Ishikawa (cell line): ENCODE results near the gene CYBA.

ENCODE experiments used
- CEBPB ChIP-seq: IDR thresholded peaks from 2 replicates; pipeline ENCODE4 v1.6.1; 2012
- CREB1 ChIP-seq: IDR thresholded peaks from 2 replicates; pipeline ENCODE4 v1.6.1; 2012; ENCODE audit warnings: low read depth
- EGR1 ChIP-seq: IDR thresholded peaks from 2 replicates; pipeline ENCODE4 v1.6.1; 2012
- EP300 ChIP-seq: IDR thresholded peaks from 2 replicates; pipeline ENCODE4 v1.6.1; 2012; ENCODE audit warnings: borderline replicate concordance
- FOXM1 ChIP-seq: IDR thresholded peaks from 2 replicates; pipeline ENCODE4 v1.6.1; 2012; ENCODE audit warnings: low read depth, borderline replicate concordance
- MAX ChIP-seq: IDR thresholded peaks from 2 replicates; pipeline ENCODE4 v1.6.1; 2012
- NFIC ChIP-seq: IDR thresholded peaks from 2 replicates; pipeline ENCODE4 v1.6.1; 2012
- RAD21 ChIP-seq: IDR thresholded peaks from 2 replicates; pipeline ENCODE4 v1.6.1; 2012; ENCODE audit warnings: low read depth
- REST ChIP-seq: IDR thresholded peaks from 2 replicates; pipeline ENCODE4 v1.6.1; 2012; ENCODE audit warnings: low read depth, mild to moderate bottlenecking
- TAF1 ChIP-seq: IDR thresholded peaks from 2 replicates; pipeline ENCODE4 v1.6.1; 2012; ENCODE audit warnings: low read depth, mild to moderate bottlenecking
- TCF12 ChIP-seq: IDR thresholded peaks from 2 replicates; pipeline ENCODE4 v1.6.1; 2012; ENCODE audit warnings: low read depth
- TEAD4 ChIP-seq: IDR thresholded peaks from 2 replicates; pipeline ENCODE4 v1.6.1; 2012
- USF1 ChIP-seq: IDR thresholded peaks from 2 replicates; pipeline ENCODE4 v1.6.1; 2012
- YY1 ChIP-seq: IDR thresholded peaks from 2 replicates; pipeline ENCODE4 v1.6.1; 2012; ENCODE audit warnings: low read depth
- ZBTB7A ChIP-seq: IDR thresholded peaks from 2 replicates; pipeline ENCODE4 v1.6.1; 2012; ENCODE audit warnings: low read depth

The CYBA gene

GRCh38 chr16:88694221-88695087 is 43.6 kb upstream of the CYBA start:
- no peak for TF ChIP-seq USF1
- TF ChIP-seq EGR1: no peak
- no peak for TF ChIP-seq RAD21
- TF ChIP-seq MAX: no peak
- TF ChIP-seq TCF12: no peak
- TF ChIP-seq TAF1: no peak
- TF ChIP-seq ZBTB7A: no peak
- TF ChIP-seq TEAD4: no peak
- TF ChIP-seq CREB1: no peak
- TF ChIP-seq CEBPB: no peak
- TF ChIP-seq YY1: no peak

- TF ChIP-seq TAF1: no peak
- no peak for TF ChIP-seq YY1
- TF ChIP-seq EGR1: no peak
- no peak for TF ChIP-seq CEBPB
- TF ChIP-seq MAX: no peak
- TF ChIP-seq NFIC: no peak
- no peak for TF ChIP-seq USF1
- no peak for TF ChIP-seq REST
- no peak for TF ChIP-seq FOXM1
- no peak for TF ChIP-seq CREB1
- no peak for TF ChIP-seq EP300
- no peak for TF ChIP-seq TEAD4
- no peak for TF ChIP-seq TCF12
- no peak for TF ChIP-seq RAD21
- no peak for TF ChIP-seq ZBTB7A
Measured at GRCh38 chr16:88693420-88694177, 42.7 kb upstream of the CYBA start.

GRCh38 chr16:88692861-88693260 is 42.0 kb upstream of the CYBA start:
- TF ChIP-seq FOXM1: no peak
- no peak for TF ChIP-seq TCF12
- TF ChIP-seq RAD21: no peak
- TF ChIP-seq ZBTB7A: no peak
- TF ChIP-seq YY1: no peak
- no peak for TF ChIP-seq TAF1
- no peak for TF ChIP-seq CREB1
- TF ChIP-seq MAX: no peak
- no peak for TF ChIP-seq USF1
- no peak for TF ChIP-seq REST
- TF ChIP-seq NFIC: no peak
- TF ChIP-seq EP300: no peak
- no peak for TF ChIP-seq TEAD4
- no peak for TF ChIP-seq EGR1
- TF ChIP-seq CEBPB: no peak

GRCh38 chr16:88691924-88692560 is 41.2 kb upstream of the CYBA start:
- TF ChIP-seq TEAD4 (no peak), YY1 (no peak), NFIC (no peak), FOXM1 (no peak), RAD21 (no peak)
